ENCODE data around the gene ALPI. TPM values are rescaled to one million over a fixed set of nuclear protein-coding genes. Genes with fewer than 3 reads are reported as not detected.
"Not testable (repeated sequence)": the region's sequence is repeated elsewhere in the genome, so short reads cannot be mapped to it uniquely, and the experiment has no call there.

ALPI gene
- total RNA-seq, 1 donor from 2014 or later, result not detected

DNA sequence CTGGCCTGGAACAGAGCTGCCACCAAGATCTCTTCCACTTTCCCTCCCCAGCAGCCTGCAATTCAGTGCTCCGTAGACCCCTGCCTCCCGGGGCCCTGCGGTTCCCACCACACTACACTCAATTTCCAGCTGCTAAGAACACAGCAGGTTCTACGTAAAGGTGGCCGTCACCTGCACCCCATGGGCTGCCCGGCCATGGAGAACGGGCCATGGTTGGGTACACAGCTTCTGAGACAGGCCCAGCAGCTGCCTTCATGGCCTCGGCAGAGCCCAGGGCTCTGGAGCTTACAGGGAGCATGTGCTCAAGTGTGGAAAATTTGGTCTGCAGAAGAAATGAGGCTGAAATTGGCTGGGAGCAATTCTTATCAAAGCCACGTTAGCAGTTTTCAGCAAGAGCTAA, 22.3 kb upstream of the ALPI start:
- H3K27ac Mint-ChIP-seq; H3K36me3 Mint-ChIP-seq (ENCODE audit: low read depth); H3K4me3 Mint-ChIP-seq; H3K4me1 Mint-ChIP-seq; H3K27me3 Mint-ChIP-seq; DNase-seq; H3K9me3 Mint-ChIP-seq; intact Hi-C loops (cut with micrococcal nuclease): not testable (repeated sequence)

DNA sequence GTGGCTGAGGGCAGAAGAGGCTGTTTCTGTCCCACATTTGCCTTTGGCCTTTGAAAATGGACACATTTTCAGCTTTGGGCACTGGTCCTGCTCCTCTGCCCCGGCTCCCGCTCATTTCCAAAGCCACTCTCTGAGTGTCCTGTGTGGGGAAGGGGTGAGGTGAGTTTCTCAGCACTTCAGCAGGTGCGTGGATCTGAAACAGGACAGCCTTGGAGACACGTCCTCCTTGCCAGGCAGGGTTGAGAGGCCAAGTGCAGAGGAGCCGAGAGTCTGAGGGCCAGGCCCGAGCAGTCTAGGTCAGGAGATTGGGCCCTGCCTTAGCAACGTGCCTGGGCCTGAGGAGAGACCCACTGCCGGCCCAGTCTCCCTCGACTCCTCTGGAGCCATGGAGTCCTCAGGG, 21.9 kb upstream of the ALPI start:
- no peak for DNase-seq
- Mint-ChIP-seq H3K36me3 (ENCODE audit: low read depth) (no peaks in the 10 kb centered on the region), H3K9me3 (no peaks in the 10 kb centered on the region), H3K27me3 (peaks cover 4% of the 10 kb centered on the region), H3K4me1 (no peaks in the 10 kb centered on the region), H3K27ac (no peak overlapping the region), H3K4me3 (no peak overlapping the region)
- intact Hi-C loops (cut with micrococcal nuclease), result no loop called here

DNA sequence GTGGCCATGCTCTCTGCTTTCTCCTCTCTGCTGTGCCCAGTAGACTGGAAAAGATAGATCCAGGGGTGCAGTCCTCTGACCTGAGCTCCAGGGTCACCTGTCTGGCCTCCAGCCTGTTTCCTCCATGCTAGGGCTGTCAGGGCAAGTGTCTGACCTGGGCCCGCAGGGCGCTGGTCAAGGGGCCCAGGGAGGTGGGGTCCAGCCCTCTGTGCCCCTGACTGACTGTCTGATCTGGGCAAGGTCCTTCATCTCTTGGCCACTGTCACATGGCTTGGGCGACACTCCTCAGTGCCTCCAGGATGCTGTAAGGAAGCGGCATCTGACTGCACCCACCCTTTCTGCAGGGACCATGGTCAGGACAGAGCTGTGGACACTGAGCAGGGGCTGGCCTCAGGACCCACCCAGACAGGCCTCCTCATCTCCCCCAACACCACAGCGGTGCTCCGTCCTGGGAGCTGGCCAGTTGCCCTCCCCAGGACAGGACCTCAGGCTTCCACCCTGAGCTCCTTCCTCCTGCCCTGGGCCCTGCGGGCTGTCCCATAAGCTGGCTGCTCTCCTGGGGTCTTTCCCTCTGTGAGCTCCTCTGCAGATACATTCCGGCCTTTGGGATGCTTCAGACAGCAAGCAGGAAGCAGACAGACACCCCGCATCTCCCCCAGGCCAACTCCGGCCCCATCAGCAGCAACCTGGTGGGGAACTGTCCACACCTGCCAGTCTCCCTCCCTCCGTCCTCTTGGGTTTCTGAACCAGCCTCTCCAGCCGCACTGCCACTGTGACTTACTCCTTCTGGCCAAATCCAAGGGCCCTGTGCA, 21.2 kb upstream of the ALPI start:
- no peak for DNase-seq
- Mint-ChIP-seq H3K9me3 (no peaks in the 10 kb centered on the region), H3K27ac (no peak overlapping the region), H3K36me3 (ENCODE audit: low read depth) (no peaks in the 10 kb centered on the region), H3K4me1 (no peaks in the 10 kb centered on the region), H3K27me3 (no peaks in the 10 kb centered on the region), H3K4me3 (no peak overlapping the region)
- intact Hi-C loops (cut with micrococcal nuclease), result no loop called here

DNA sequence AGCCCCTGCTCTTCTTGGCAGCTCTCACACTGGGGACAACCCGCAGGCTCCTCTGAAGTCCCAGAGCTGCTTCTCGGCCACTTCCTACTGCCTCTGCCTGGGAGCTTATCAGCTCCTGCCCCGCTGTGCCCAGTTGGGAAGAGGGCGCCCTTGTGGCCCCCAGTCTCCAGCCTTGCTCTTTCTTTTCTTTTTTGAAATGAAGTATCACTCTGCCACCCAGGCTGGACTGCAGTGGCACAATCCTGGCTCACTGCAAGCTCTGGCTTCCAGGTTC, 20.6 kb upstream of the ALPI start:
- DNase-seq, result no peak
- intact Hi-C loops (cut with micrococcal nuclease), result no loop called here
- no peaks in the 10 kb centered on the region for H3K27me3 Mint-ChIP-seq
- peaks cover 1% of the 10 kb centered on the region for H3K4me1 Mint-ChIP-seq
- no peak overlapping the region for H3K4me3 Mint-ChIP-seq
- no peaks in the 10 kb centered on the region for H3K9me3 Mint-ChIP-seq
- no peaks in the 10 kb centered on the region for H3K36me3 Mint-ChIP-seq (ENCODE audit: low read depth)
- no peak overlapping the region for H3K27ac Mint-ChIP-seq

DNA sequence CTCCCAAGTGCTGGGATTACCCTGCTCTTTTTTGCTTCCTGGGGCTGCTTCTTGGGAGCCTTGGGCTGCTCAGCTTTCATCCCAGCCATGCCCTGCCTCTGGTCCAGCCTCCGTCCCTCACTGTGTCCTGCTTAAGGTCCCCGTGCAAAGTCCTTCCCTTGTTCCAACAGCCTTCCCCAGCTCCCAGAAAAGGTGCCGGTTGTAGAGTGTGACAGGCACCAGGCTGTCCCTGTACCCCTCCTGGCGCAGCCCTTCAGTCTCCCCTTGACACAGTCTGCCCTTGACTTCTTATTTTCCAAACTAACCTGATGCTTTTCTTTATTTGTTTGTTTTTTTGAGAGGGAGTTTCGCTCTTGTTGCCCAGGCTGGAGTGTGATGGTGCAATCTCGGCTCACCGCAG, 20.1 kb upstream of the ALPI start:
- H3K36me3 Mint-ChIP-seq (ENCODE audit: low read depth), result no peaks in the 10 kb centered on the region
- intact Hi-C loops (cut with micrococcal nuclease), result no loop called here
- H3K9me3 Mint-ChIP-seq, result no peaks in the 10 kb centered on the region
- no peak overlapping the region for H3K4me3 Mint-ChIP-seq
- no peak for DNase-seq
- no peaks in the 10 kb centered on the region for H3K27me3 Mint-ChIP-seq
- H3K27ac Mint-ChIP-seq, result no peak overlapping the region
- H3K4me1 Mint-ChIP-seq, result peaks cover 3% of the 10 kb centered on the region

DNA sequence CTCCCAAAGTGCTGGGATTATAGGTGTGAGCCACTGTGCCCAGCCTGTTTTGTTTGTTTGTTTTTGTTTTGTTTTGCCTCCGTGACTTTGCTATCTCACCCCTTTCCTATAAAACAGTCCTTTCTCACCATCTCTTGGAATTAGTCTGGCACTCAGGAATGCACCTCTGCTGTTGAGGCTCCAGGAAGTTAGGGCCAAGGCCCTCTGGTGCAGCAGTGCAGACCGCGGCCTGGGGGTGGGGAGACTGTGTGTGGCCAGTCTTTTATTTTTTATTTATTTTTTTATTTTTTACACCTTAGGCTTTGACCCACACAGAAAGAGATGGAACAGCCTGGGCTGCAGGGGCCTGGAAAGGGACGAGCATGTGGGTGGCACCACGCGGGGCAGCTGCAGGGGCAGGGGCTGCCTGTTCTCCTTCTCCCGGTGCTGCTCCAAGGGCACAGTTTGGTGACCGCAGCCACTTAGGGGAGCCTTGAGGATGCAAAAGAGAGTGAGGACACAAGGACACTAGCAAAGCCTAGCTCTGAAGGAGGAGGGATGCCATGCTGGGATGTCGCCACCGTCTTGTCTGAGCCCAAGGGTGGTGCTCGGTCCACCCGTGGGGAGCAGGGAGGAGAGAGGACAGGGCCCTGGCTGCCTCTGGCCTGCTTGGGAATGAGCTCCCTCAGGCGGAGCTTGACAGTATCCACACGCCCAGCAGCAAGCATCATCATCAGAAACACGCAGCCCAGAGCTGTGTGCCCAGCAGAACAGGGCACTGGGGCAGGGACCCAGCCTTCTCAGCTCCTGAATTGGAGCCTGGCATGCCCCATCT, 19.4 kb upstream of the ALPI start:
- H3K4me3 Mint-ChIP-seq, result no peak overlapping the region
- H3K9me3 Mint-ChIP-seq, result no peaks in the 10 kb centered on the region
- H3K27me3 Mint-ChIP-seq, result no peaks in the 10 kb centered on the region
- no peak overlapping the region for H3K27ac Mint-ChIP-seq
- H3K36me3 Mint-ChIP-seq (ENCODE audit: low read depth), result no peaks in the 10 kb centered on the region
- no peak for DNase-seq
- peaks cover 3% of the 10 kb centered on the region for H3K4me1 Mint-ChIP-seq
- intact Hi-C loops (cut with micrococcal nuclease), result no loop called here

DNA sequence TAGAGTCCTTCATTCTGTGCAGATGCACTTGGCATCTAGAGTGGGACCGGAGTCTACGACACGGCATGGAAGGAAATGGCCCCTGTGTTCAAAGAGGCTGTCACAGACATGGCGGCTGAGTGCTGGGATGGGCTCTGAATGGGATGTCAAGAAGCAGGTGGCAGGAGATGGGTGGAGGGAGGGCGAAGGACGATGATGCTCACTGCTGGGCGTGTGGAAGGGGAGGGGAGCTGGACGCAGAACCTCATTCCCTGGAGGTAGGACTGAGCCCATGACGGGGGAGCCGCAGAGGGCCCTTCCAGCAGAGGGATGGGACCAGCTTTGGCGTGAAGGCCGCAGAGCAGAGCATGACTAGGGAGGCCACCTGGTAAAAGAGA, 18.8 kb upstream of the ALPI start:
- H3K4me1 Mint-ChIP-seq, result peaks cover 3% of the 10 kb centered on the region
- H3K36me3 Mint-ChIP-seq (ENCODE audit: low read depth), result no peaks in the 10 kb centered on the region
- H3K4me3 Mint-ChIP-seq, result no peak overlapping the region
- intact Hi-C loops (cut with micrococcal nuclease), result no loop called here
- DNase-seq, result no peak
- no peaks in the 10 kb centered on the region for H3K27me3 Mint-ChIP-seq
- H3K27ac Mint-ChIP-seq, result no peak overlapping the region
- H3K9me3 Mint-ChIP-seq, result no peaks in the 10 kb centered on the region

DNA sequence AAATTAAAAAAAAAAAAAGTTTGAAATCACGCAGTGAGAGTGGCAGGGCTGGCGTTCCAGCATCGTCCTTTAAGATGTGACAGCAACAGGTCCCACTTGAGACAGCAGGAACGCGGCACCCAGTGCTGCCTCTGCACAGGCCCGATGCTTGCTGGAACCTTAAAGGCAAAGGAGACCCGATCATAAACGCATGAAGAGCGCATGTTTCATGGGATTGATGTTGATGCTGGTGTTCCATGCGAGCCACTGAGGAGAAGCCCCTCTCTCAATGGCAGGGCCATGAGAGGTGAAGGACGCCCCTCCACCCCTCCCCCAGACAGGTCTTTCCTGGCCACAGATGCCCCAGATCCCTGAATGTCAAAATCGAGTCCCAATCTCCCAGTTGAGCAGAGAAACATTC, 17.9 kb upstream of the ALPI start:
- intact Hi-C loops (cut with micrococcal nuclease), result no loop called here
- Mint-ChIP-seq H3K9me3 (no peaks in the 10 kb centered on the region), H3K4me1 (peaks cover 3% of the 10 kb centered on the region), H3K27me3 (no peaks in the 10 kb centered on the region), H3K4me3 (no peak overlapping the region), H3K27ac (no peak overlapping the region), H3K36me3 (ENCODE audit: low read depth) (no peaks in the 10 kb centered on the region)
- DNase-seq, result no peak

DNA sequence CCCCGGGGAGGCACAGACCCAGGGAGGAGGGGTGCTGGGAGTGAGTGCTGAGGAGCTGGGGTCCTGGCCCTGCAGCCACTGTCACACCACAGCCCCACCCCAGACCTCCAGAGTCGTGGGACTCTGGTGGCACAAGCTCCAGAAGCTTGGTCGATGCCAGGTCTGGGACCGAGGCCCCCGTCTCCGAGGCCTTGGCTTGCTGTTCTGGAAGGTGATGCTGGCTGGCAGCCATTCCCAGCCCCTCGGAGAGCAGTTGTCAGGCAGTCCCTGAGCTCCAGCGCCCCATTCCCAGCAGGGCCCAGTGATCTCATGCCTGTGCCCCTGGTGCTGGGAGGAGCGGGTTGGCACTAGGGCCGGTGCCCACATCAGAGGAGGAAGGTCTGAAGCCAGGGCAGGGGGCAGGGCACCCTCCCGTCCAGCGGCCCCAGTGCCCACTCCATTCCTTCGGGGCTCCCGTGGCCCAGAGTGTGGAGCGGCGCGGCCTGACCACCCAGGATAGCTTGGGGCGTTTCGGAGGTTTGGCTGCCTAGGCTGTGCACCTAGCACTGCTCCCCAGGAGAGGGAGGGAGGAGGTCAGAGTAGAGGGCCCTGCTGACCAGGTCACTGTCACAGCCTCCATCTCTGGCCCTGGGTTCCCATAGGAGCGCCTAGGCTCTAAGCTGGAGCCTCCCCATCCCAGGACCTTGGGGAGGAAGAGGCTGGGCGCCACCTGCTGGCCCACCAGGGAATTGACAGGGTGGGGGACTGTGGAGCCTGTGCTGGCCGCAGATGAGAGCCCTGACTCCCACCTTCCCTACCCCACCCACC, 16.8 kb upstream of the ALPI start:
- Mint-ChIP-seq H3K9me3 (no peaks in the 10 kb centered on the region), H3K36me3 (ENCODE audit: low read depth) (no peaks in the 10 kb centered on the region), H3K4me3 (no peak overlapping the region), H3K4me1 (peaks cover 3% of the 10 kb centered on the region), H3K27ac (no peak overlapping the region), H3K27me3 (no peaks in the 10 kb centered on the region)
- intact Hi-C loops (cut with micrococcal nuclease), result no loop called here
- DNase-seq, result peak; percentile 83

DNA sequence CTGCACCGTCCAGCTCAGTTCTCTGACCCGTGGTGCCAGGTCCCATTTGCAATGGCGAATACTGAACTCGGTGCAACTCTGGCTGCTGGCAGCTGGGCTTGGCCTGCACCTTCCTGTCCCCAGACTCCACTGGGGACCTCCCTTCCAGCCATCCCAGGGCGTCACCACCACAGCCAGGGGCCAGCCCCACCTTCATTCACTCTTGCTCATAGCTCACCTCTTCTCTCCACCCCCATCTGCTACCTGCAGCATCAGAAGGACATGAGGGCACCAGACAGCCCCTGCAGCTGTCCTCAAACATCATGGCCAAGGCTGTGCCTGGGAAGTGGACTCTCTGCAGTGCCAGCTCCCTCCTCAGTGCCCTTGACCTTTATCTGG, 16.2 kb upstream of the ALPI start:
- intact Hi-C loops (cut with micrococcal nuclease), result loop anchor here (1.0 to 5.0 kb wide), 3 partner anchors 104 to 533 kb away; no protein-coding TSS in a partner anchor
- no peaks in the 10 kb centered on the region for H3K36me3 Mint-ChIP-seq (ENCODE audit: low read depth)
- no peaks in the 10 kb centered on the region for H3K9me3 Mint-ChIP-seq
- no peak overlapping the region for H3K27ac Mint-ChIP-seq
- DNase-seq, result no peak
- H3K4me1 Mint-ChIP-seq, result peaks cover 3% of the 10 kb centered on the region
- no peaks in the 10 kb centered on the region for H3K27me3 Mint-ChIP-seq
- H3K4me3 Mint-ChIP-seq, result no peak overlapping the region

DNA sequence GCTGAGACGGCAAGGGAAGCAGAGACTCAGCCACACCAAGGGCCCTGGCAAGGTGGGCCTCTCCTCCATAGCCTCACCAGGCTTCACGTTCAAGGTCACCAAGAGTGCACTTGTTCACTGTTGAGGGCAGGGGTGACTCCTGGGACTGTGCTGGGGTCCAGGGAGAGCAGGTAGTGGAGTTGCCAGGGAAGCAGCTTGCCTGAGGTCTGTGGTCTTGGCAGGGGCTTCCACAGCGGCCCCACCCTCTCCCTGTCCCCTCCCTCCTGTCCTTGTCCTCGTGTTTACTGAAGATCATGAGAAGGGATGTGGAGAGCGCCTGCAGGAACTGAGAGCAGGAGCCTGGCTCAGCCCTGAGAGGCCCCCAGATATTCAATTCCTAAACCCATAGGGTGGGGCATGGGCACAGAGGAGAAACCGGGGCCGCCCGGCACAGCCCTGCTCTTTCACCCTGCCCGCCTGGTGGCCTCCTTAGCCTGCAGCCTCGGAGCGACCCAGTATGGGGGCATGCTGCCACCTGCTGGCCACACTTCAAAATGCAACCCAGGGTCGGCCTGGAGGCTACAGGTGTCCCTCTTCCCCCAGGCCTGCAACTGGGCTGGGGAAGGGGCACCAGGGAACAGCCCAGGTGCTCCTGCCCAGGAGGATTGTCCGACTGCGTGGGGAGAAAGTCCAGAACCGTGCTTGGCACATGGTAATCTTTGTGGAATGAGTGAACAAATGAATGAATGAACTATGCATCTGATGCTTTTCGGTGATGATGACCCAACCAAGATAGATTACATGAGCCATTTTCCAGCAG, 15.5 kb upstream of the ALPI start:
- H3K9me3 Mint-ChIP-seq; H3K27ac Mint-ChIP-seq; H3K4me3 Mint-ChIP-seq; H3K36me3 Mint-ChIP-seq (ENCODE audit: low read depth); H3K4me1 Mint-ChIP-seq; H3K27me3 Mint-ChIP-seq: not testable (repeated sequence)
- DNase-seq, result peak; percentile 97
- intact Hi-C loops (cut with micrococcal nuclease), result loop anchor here (1.0 to 5.0 kb wide), 3 partner anchors 105 to 534 kb away; no protein-coding TSS in a partner anchor

DNA sequence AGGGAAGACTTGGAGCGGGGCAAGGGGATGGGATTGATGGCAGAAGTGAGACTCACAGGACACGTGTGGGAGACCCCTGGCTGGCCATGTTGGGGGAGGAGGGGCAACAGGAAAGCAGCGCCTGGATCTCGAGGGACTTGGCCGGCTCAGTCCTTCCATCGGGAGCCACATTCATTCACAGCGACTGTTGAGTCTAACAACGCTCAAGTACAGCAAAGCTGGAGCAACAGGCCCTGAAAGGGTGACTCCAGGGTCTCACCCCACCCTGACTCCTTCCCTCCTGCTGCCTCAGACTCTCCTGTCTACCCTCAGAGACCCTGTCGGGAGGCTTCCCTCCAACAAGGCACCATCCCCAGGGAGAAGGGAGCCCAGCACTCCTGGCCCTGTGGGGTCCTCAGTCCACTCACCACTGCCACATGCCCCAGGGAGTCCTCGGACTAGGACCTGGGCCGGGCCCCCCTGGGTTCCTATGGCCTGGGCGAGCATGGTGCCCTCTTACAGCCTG, 14.8 kb upstream of the ALPI start:
- Mint-ChIP-seq H3K9me3 (no peaks in the 10 kb centered on the region), H3K4me1 (peaks cover 3% of the 10 kb centered on the region), H3K27ac (no peak overlapping the region), H3K4me3 (no peak overlapping the region), H3K36me3 (ENCODE audit: low read depth) (no peaks in the 10 kb centered on the region), H3K27me3 (no peaks in the 10 kb centered on the region)
- intact Hi-C loops (cut with micrococcal nuclease), result loop anchor here (2.0 to 5.0 kb wide), 2 partner anchors 119 to 534 kb away; no protein-coding TSS in a partner anchor
- no peak for DNase-seq

DNA sequence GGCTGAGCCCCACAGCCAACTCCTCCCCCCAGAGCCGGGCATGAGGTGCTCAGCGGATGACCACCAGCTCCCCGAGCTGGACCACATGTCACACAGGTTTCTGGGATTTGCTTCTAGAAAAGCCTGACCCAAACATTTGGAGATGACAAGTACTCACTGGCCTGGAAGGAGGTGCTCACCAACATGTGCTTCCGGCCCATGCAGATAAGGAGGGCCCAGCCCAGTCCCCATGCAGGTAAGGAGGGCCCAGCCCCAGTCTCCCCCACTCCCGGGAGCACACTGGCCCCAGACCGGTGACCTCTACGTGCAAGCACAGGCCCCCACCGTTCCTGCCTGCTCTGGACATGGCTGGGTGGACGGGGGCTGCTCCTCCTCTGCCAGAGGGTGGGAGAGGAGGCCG, 14.0 kb upstream of the ALPI start:
- not testable (repeated sequence) for H3K27me3 Mint-ChIP-seq; H3K4me1 Mint-ChIP-seq; H3K27ac Mint-ChIP-seq; H3K9me3 Mint-ChIP-seq; H3K4me3 Mint-ChIP-seq; DNase-seq; H3K36me3 Mint-ChIP-seq (ENCODE audit: low read depth)
- intact Hi-C loops (cut with micrococcal nuclease), result loop anchor here (2.0 to 5.0 kb wide), 2 partner anchors 120 to 535 kb away; no protein-coding TSS in a partner anchor
